Esophagus squamous epithelium (tissue), 5 donors: ENCODE measurements around the gene PPIL1. TPM values are rescaled to one million over a fixed set of nuclear protein-coding genes. Genes with fewer than 3 reads are reported as not detected.

ENCODE experiments used
- DNase-seq: peaks from one replicate; lab custom pipeline; 2025; lab: John Stamatoyannopoulos, UW
- H3K27ac ChIP-seq, 4 donors: fragments of 200-600 bp; sonication (generic); one replicate each; pipeline ENCODE4 v1.5.1; 2016 to 2019; ENCODE audit warnings: mild to moderate bottlenecking in 1 of 4
- H3K27me3 ChIP-seq, 4 donors: fragments of 200-600 bp; sonication (generic); 1 replicate in 3 of 4; 2 replicates in 1 of 4; pipeline versions ENCODE4 v1.5.1 to v1.6.0; 2017 to 2021; ENCODE audit warnings: antibody characterized with exemption in 1 of 4
- H3K36me3 ChIP-seq, 3 donors: fragments of 200-600 bp; sonication (generic); one replicate each; pipeline ENCODE4 v1.5.1; 2016 to 2019
- H3K4me1 ChIP-seq, 3 donors: fragments of 200-600 bp; sonication (generic); one replicate each; pipeline ENCODE4 v1.5.1; 2017 to 2019
- H3K4me3 ChIP-seq, 4 donors: fragments of 200-600 bp; sonication (generic); 1 replicate in 3 of 4; 2 replicates in 1 of 4; pipeline ENCODE4 v1.5.1; 2016 to 2019; ENCODE audit warnings: mild to moderate bottlenecking in 2 of 4, moderate library complexity in 1 of 4
- H3K9me3 ChIP-seq, 3 donors: fragments of 200-600 bp; sonication (generic); one replicate each; pipeline ENCODE4 v1.5.1; 2016 to 2019
- CTCF ChIP-seq, 6 experiments: fragments of 450-650 bp in 4 of 6; fragments of 200-600 bp in 2 of 6; sonication (generic) in 2 of 6; IDR thresholded peaks; one replicate each; pipeline ENCODE4 v1.5.1; 2016 to 2019; ENCODE audit warnings: antibody characterized with exemption in 6 of 6, mild to moderate bottlenecking in 4 of 6, moderate library complexity in 4 of 6
- POLR2A ChIP-seq, 4 donors: fragments of 450-650 bp; IDR thresholded peaks; one replicate each; pipeline ENCODE4 v1.6.1; 2017; ENCODE audit warnings: antibody characterized with exemption in 4 of 4, mild to moderate bottlenecking in 4 of 4, moderate library complexity in 3 of 4
- WGBS, 2 donors: methylation state at CpG; one replicate each; pipeline ENCODE4 v1.1.5; 2018; 5-methylcytosine and 5-hydroxymethylcytosine counted together
- intact Hi-C: fragments of 100-400 bp; cut with DNase I; formaldehyde crosslinking; loops from one replicate; pipeline ENCODE4 v1.15.0; 2022
- total RNA-seq, 4 donors: library from RNA; depleted of rRNA; stranded (reverse); fragments of >200 nt; gene quantifications; one replicate each; pipeline ENCODE4 v1.1.0, GENCODE V29; 2016
- donor health status: DM: yes; HTN: yes; CAD: no.

The PPIL1 gene
- total RNA-seq, 4 donors from 2014 or later = 13.4 to 35.4 (median 28.7) TPM

DNA sequence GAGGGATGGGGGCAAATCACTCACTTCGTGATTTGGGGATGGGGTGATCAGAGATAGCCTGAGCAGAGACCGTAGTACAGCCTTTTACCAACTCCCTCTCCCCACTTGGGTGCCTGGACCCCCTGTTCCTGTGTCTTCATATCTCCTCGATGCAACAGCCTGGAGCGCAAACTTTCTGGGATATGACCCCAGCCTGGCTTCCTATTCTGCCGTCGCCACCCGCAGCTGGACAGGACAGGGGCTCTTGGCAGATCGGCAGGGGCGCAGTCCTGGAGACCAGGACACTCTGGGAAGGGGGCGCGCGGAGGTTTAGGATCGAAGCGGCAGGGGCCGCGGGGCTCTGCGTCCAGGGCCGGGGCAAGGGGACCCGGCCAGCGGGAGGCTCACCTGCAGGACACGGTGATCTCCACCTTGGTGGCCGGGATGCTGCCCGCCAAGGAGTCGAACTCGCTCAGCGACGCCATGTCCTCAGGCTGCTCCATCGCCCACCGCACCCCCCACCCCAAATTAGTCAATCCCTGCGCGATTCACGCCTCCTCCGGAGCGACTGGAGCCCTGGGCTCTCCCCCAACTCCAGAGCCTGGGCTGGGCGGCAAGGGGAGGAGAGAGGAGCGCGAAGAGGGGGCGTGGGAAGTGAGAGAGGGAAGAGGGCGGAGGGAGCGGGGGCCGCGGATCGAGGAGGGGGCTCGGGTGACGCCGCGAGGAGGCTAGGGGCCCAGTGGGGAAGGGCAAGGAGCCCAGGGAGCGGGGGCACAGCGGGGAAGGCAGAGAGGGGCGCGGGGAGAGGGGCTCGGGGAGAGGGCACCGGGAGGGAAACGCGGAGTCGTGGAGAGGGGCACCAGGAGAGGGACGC lies 35.5 kb downstream of the PPIL1 start, which contains the start of gene CPNE5:
Gene CPNE5, minus strand, starts transcription at position 549 of the 853 bp plus-strand sequence. Its CDS starts 67 bp downstream, at position 482.
- Histone ChIP-seq H3K4me1 (peaks cover 18 to 49% (median 19%) of the 10 kb centered on the region in 3 donors), H3K4me3 (peak within 1 kb of the TSS; percentile 37 to 77 (median 53)), H3K27ac (peak within 1 kb of the TSS; percentile 24 to 62 (median 55)), H3K27me3 (peaks cover 0 to 37% (median 0%) of the 10 kb centered on the region in 4 donors), H3K9me3 (no peaks in the 10 kb centered on the region), H3K36me3 (no peaks in the 10 kb centered on the region)
- intact Hi-C loops = no loop called here
- WGBS, 2 donors = 23 to 26% methylated on average over 14 to 17 of the region's 57 CpGs
- TF ChIP-seq CTCF (IDR thresholded peaks at IDR 0.05) (no peak), POLR2A (IDR thresholded peaks at IDR 0.05) (no peak)
- no peak for DNase-seq

GRCh38 chr6:36837686-36838085 lies 36.9 kb downstream of the PPIL1 start:
- Histone ChIP-seq H3K36me3 (no peaks in the 10 kb centered on the region), H3K27ac (no peak overlapping the region), H3K4me3 (no peak overlapping the region), H3K4me1 (peaks cover 18 to 42% (median 19%) of the 10 kb centered on the region in 3 donors), H3K9me3 (no peaks in the 10 kb centered on the region), H3K27me3 (peaks cover 0 to 37% (median 0%) of the 10 kb centered on the region in 4 donors)
- WGBS, 2 donors = 83 to 92% methylated on average over 6 of the region's 6 CpGs
- TF ChIP-seq CTCF (IDR thresholded peaks at IDR 0.05) (no peak), POLR2A (IDR thresholded peaks at IDR 0.05) (no peak)
- intact Hi-C loops = no loop called here
- DNase-seq = no peak

DNA sequence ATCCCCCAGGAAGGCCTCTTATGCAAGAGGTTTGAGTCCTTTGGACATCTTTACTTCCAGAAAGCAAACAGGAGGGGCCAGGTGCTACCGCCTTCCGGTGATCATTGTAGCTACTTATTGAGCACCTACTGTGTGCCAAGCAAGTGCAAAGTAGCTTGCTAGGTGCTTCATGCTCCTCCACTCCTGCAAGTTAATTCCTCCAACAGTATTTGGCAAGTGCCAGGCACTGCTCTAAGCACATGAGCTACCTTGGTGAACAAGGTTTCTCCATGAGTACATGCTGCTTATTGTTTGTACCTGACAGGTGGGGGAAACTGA lies 37.6 kb downstream of the PPIL1 start:
- Histone ChIP-seq H3K4me1 (peaks cover 18 to 42% (median 19%) of the 10 kb centered on the region in 3 donors), H3K9me3 (no peaks in the 10 kb centered on the region), H3K27ac (no peak overlapping the region), H3K27me3 (peaks cover 0 to 37% (median 0%) of the 10 kb centered on the region in 4 donors), H3K4me3 (no peak overlapping the region), H3K36me3 (no peaks in the 10 kb centered on the region)
- WGBS, 2 donors = 77 to 95% methylated on average over 2 of the region's 2 CpGs
- no peak for TF ChIP-seq CTCF (IDR thresholded peaks at IDR 0.05)
- TF ChIP-seq POLR2A (IDR thresholded peaks at IDR 0.05) = no peak
- intact Hi-C loops = no loop called here
- DNase-seq = no peak

GRCh38 chr6:36836111-36837021 lies 38.2 kb downstream of the PPIL1 start:
- Histone ChIP-seq H3K4me3 (no peak overlapping the region), H3K27ac (no peak overlapping the region), H3K4me1 (peaks cover 18 to 39% (median 19%) of the 10 kb centered on the region in 3 donors), H3K36me3 (no peaks in the 10 kb centered on the region), H3K27me3 (peaks cover 0 to 37% (median 0%) of the 10 kb centered on the region in 4 donors), H3K9me3 (no peaks in the 10 kb centered on the region)
- intact Hi-C loops = no loop called here
- TF ChIP-seq CTCF (IDR thresholded peaks at IDR 0.05) = no peak
- TF ChIP-seq POLR2A (IDR thresholded peaks at IDR 0.05) = no peak
- no peak for DNase-seq
- 44% methylated on average over 2 of the region's 3 CpGs; no CpG with 5 or more reads in 1 of the 2 donors for WGBS, 2 donors
